ENCODE measurements around the gene RPS13. TPM values are rescaled to one million over a fixed set of nuclear protein-coding genes. Genes with fewer than 3 reads are reported as not detected.

RPS13 gene
- total RNA-seq, 4 donors from 2014 or later = 454 to 1,423 (median 780) TPM

Small RNA genes lying within 50 kb of the gene (small RNA-seq; reads per million reads assigned to genes)
- gene RNU6-593P (0 reads per million in 4 donors), gene SNORD14A (6.7 to 51.6 (median 14.7) reads per million in 4 donors), gene SNORD14B (0 reads per million in 4 donors)

Other genes with a start within 250 kb of the RPS13 start
- gene PLEKHA7, start 63.3 kb downstream of the RPS13 start, total RNA-seq = 100 to 1,000 TPM; 109 to 243 (median 114) TPM
- gene PIK3C2A, start 130.3 kb upstream of the RPS13 start, total RNA-seq = 100 to 1,000 TPM in 1 of 4 donors, 10 to 100 TPM in 3; 16.1 to 225 (median 47.8) TPM
- 10 to 100 TPM in 2 of 4 donors, 1 to 10 TPM in 2; 5.0 to 28.9 (median 13.4) TPM for gene NUCB2, start 199.1 kb upstream of the RPS13 start, total RNA-seq